ENCODE results near the gene SRBD1.

SRBD1 gene

GRCh38 chr2:45611020-45611859 lies at the start of gene SRBD1:
Gene SRBD1 (minus strand): TSS chr2:45611267. CDS start chr2:45605441, 5,826 bp downstream.
- H3K4me3 ChIP-seq (replicated peaks; ENCODE audit: low read depth, low read length), result peak within 1 kb of the TSS; percentile 78
- no peak for TF ChIP-seq CTCF (IDR thresholded peaks at IDR 0.05; ENCODE audit: low read depth, low read length, missing control alignments)
- peak; percentile 84 for DNase-seq (ENCODE audit: extremely low read depth, low read depth)

GRCh38 chr2:45654250-45654649 lies 43.2 kb upstream of the SRBD1 start:
- peak overlapping the region; percentile 73 for H3K4me3 ChIP-seq (replicated peaks; ENCODE audit: low read depth, low read length)
- no peak for DNase-seq (ENCODE audit: extremely low read depth, low read depth)
- TF ChIP-seq CTCF (IDR thresholded peaks at IDR 0.05; ENCODE audit: low read depth, low read length, missing control alignments), result no peak

GRCh38 chr2:45653122-45653913 lies 42.3 kb upstream of the SRBD1 start:
- peak overlapping the region; percentile 73 for H3K4me3 ChIP-seq (replicated peaks; ENCODE audit: low read depth, low read length)
- TF ChIP-seq CTCF (IDR thresholded peaks at IDR 0.05; ENCODE audit: low read depth, low read length, missing control alignments), result no peak
- DNase-seq (ENCODE audit: extremely low read depth, low read depth), result no peak

- TF ChIP-seq CTCF (IDR thresholded peaks at IDR 0.05; ENCODE audit: low read depth, low read length, missing control alignments), result no peak
- peak overlapping the region; percentile 73 for H3K4me3 ChIP-seq (replicated peaks; ENCODE audit: low read depth, low read length)
- no peak for DNase-seq (ENCODE audit: extremely low read depth, low read depth)
Observed at GRCh38 chr2:45652090-45653031, 41.3 kb upstream of the SRBD1 start.

GRCh38 chr2:45651415-45652089 lies 40.5 kb upstream of the SRBD1 start, which contains the start of gene PRKCE:
Gene PRKCE (plus strand): TSS chr2:45651675.
- peak within 1 kb of the TSS; percentile 73 for H3K4me3 ChIP-seq (replicated peaks; ENCODE audit: low read depth, low read length)
- no peak for DNase-seq (ENCODE audit: extremely low read depth, low read depth)
- no peak for TF ChIP-seq CTCF (IDR thresholded peaks at IDR 0.05; ENCODE audit: low read depth, low read length, missing control alignments)

Data from HFF-Myc (cell line).